BLaER1 (cell line): Measurements from ENCODE around the gene TMEM132C.

Source experiments
- H3K27ac ChIP-seq: shearing (Covaris generic); formaldehyde crosslinking; 2 replicates; pipeline ENCODE4 v1.8.1; 2022
- H3K27me3 ChIP-seq: shearing (Covaris generic); formaldehyde crosslinking; 2 replicates; pipeline ENCODE4 v1.8.1; 2022
- H3K36me3 ChIP-seq: shearing (Covaris generic); formaldehyde crosslinking; 2 replicates; pipeline ENCODE4 v1.8.1; 2022
- H3K4me1 ChIP-seq: shearing (Covaris generic); formaldehyde crosslinking; 2 replicates; pipeline ENCODE4 v1.8.1; 2022
- H3K4me2 ChIP-seq: shearing (Covaris generic); formaldehyde crosslinking; 2 replicates; pipeline ENCODE4 v1.8.1; 2022
- H3K4me3 ChIP-seq: shearing (Covaris generic); formaldehyde crosslinking; 2 replicates; pipeline ENCODE4 v1.8.1; 2022
- H3K9ac ChIP-seq: shearing (Covaris generic); formaldehyde crosslinking; 2 replicates; pipeline ENCODE4 v1.8.1; 2022
- H3K9me3 ChIP-seq: shearing (Covaris generic); formaldehyde crosslinking; 2 replicates; pipeline ENCODE4 v1.8.1; 2022
- H4K20me1 ChIP-seq: shearing (Covaris generic); formaldehyde crosslinking; 2 replicates; pipeline ENCODE4 v1.8.1; 2022
- Cebpa-rat ChIP-seq: shearing (Covaris generic); IDR thresholded peaks from 2 replicates; pipeline ENCODE4 v1.8.1; 2022

The TMEM132C gene

DNA sequence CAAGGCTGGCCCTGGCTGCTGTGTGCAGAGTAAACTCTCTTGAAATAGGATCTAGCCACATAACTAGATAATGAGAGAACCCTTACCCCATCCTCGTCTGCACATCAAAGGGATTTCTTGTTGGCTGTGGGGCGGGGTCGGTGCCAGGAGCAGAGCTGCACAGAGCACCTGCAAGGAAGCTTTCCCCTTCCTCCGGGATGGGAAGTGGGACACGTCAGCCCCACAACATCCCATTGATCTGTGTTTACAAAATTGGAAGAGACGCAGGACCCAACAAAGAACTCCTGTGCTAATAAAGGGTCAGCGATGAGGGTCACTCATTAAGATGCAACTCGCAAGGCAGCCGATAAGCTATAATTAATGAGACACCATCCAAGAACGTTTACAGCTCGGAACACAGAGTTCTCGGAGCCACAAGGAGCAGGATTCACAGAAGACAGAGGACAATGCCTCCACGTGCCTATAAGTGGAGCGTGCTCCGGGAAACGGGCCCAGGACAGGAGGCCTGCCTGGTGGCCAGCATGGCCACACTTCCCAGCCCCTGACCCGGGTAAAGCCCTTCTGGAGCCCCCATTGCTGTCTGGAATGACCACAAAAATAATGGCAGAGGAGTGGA is 385.3 kb downstream of the TMEM132C start:
- no peak overlapping the region for H3K4me3 ChIP-seq
- H3K9ac ChIP-seq: no peak overlapping the region
- H3K27me3 ChIP-seq: no peaks in the 10 kb centered on the region
- H3K9me3 ChIP-seq: peaks cover 8% of the 10 kb centered on the region
- no peak for TF ChIP-seq Cebpa-rat
- H3K4me1 ChIP-seq: peaks cover 7% of the 10 kb centered on the region
- no peak overlapping the region for H3K4me2 ChIP-seq
- no peaks in the 10 kb centered on the region for H4K20me1 ChIP-seq
- H3K27ac ChIP-seq: no peak overlapping the region
- no peaks in the 10 kb centered on the region for H3K36me3 ChIP-seq

DNA sequence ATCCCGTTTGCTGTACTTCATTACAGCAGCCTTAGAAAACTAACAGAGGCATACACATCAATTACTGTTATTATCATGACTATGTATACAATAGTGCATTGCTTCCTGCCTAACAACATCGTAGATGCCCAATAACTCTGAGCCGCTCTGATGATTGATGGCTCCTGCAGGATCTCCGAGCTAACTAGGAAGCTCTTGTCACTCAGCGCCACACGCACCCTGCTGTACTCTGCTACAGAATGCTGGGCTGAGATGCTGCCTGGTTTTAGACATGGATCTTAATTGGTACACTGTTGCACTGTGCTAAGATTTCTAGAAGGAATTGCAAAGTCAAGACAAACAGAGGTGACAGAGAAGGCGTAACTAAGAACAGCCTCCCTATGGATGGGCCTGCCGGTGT is 387.5 kb downstream of the TMEM132C start:
- Histone ChIP-seq H3K4me2 (no peak overlapping the region), H3K9ac (no peak overlapping the region), H3K4me1 (peaks cover 7% of the 10 kb centered on the region), H3K9me3 (peaks cover 13% of the 10 kb centered on the region; the same call in 1 of the 2 replicates), H4K20me1 (no peaks in the 10 kb centered on the region), H3K4me3 (no peak overlapping the region), H3K27me3 (no peaks in the 10 kb centered on the region), H3K27ac (no peak overlapping the region), H3K36me3 (no peaks in the 10 kb centered on the region)
- no peak for TF ChIP-seq Cebpa-rat

DNA sequence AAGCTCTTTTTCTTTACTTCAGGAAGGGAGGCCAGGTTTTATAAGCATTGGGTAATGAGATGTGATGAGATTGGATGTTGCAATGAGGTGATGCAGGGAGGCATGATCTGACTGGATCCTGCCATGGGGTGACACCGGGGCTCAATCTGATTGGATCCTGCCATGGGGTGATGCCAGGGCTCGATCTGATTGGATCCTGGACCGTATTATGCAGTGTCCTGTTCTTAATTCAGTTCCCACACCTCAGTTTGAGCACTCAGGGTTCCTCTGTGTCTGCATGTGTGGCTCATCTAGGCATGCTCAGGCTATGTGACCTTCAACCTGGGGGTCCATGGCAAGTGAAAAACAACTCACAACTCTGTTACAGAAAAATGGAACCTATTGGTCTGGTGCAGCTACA is 390.4 kb downstream of the TMEM132C start:
- no peak overlapping the region for H3K4me3 ChIP-seq
- H3K9me3 ChIP-seq: peaks cover 13% of the 10 kb centered on the region; the same call in 1 of the 2 replicates
- no peak for TF ChIP-seq Cebpa-rat
- H3K4me1 ChIP-seq: peaks cover 7% of the 10 kb centered on the region
- no peak overlapping the region for H3K4me2 ChIP-seq
- H3K36me3 ChIP-seq: no peaks in the 10 kb centered on the region
- no peaks in the 10 kb centered on the region for H4K20me1 ChIP-seq
- H3K9ac ChIP-seq: no peak overlapping the region
- no peaks in the 10 kb centered on the region for H3K27me3 ChIP-seq
- H3K27ac ChIP-seq: no peak overlapping the region

DNA sequence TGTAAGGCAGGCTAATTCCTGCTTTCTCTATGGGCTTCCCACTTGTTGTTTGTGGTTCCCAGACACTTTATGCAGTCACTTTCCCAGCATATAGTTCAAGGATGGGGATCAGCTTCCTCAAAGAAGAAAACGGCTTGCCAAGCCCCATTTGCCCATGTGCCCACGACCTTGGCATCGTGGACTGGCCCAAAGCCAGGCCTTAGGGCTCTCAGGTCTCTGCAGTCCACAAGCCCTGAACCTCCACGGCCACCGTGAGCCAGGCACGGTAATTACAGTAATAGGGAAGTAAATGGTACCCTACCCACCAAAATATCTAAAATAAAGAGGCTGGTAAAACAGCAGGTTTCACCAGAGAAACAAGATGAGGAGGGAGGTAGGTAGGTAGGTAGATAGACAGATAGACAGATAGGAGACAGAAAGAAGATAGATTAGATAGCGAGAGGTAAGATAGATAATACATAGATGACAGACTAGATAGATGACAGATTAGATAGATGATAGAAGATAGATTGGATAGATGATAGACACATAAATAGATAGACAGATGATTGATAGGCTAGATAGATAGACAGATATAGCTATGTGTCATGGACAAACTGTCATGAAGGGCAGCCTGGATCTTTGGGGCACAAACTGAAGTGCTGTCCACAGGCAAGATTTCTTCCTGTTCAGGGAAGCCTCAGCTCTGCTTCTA is 393.7 kb downstream of the TMEM132C start:
- H3K4me2 ChIP-seq: no peak overlapping the region
- no peaks in the 10 kb centered on the region for H3K36me3 ChIP-seq
- peaks cover 18% of the 10 kb centered on the region for H3K9me3 ChIP-seq
- no peaks in the 10 kb centered on the region for H3K27me3 ChIP-seq
- H3K27ac ChIP-seq: no peak overlapping the region
- H4K20me1 ChIP-seq: no peaks in the 10 kb centered on the region
- H3K9ac ChIP-seq: no peak overlapping the region
- H3K4me3 ChIP-seq: no peak overlapping the region
- no peak for TF ChIP-seq Cebpa-rat
- H3K4me1 ChIP-seq: peaks cover 13% of the 10 kb centered on the region

DNA sequence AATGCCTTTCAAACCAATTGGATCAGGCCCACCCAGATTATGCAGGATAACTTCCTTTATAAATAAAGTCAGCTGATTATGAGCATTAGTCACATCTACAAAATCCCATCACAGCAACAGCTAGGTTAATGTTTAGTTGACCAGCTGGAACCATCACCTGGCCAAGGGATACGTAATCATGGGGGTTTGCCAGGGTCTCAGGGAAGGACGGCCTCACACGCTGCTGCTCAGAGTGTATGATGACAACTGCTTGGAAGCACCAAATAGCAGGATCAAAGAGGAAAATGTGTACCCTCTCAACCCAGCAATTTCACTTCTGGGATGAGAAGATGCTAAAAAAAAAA is 394.2 kb downstream of the TMEM132C start:
- Histone ChIP-seq H3K4me3 (no peak overlapping the region), H3K9me3 (peaks cover 23% of the 10 kb centered on the region), H3K4me1 (peaks cover 13% of the 10 kb centered on the region), H3K9ac (no peak overlapping the region), H3K27me3 (no peaks in the 10 kb centered on the region), H3K36me3 (no peaks in the 10 kb centered on the region), H4K20me1 (no peaks in the 10 kb centered on the region), H3K4me2 (no peak overlapping the region), H3K27ac (no peak overlapping the region)
- no peak for TF ChIP-seq Cebpa-rat

DNA sequence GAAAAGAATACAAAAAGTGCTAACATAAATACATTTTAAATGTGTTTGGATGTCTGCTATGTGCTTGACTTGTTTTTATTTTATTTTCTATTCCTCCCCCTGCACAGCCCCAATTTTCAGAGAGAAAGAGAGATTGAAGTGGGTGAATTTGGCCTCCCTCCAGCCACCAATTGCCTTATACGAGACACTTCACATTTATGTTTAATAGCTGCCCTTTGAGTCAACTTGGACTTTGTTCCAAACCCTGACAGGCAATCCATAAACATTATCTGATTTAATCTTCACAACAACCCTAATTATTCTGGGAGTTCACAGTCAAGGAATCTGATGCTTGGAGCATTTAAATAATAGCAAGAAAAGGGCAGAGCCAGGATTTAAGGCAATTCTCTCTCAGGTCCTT is 395.1 kb downstream of the TMEM132C start:
- Histone ChIP-seq H3K27me3 (no peaks in the 10 kb centered on the region), H4K20me1 (no peaks in the 10 kb centered on the region), H3K4me3 (no peak overlapping the region), H3K27ac (no peak overlapping the region), H3K36me3 (no peaks in the 10 kb centered on the region), H3K4me1 (0 out of 2 replicates have a peak, but pooled peaks cover 6% of the 10 kb centered on the region), H3K4me2 (no peak overlapping the region), H3K9ac (no peak overlapping the region), H3K9me3 (peaks cover 24% of the 10 kb centered on the region)
- TF ChIP-seq Cebpa-rat: no peak

DNA sequence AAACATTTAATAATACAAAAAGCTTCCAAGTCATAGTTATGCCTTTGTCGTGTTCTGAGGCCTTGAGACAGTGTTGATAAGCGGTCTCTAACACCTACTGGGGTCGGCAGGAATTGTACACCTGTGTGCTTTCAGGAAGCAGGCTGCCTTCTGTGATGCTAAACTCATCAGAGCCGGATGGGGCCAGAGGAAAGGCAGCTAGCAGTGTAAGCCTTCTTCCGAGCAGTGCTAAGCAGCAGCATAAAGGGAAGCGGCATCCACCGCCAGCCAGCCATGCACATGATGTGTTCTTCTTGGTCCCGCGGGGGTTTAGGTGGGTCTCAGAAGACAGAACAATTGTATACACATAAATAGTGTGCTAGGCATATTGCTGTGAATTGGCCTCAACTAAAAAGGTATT is 397.5 kb downstream of the TMEM132C start:
- H3K9ac ChIP-seq: no peak overlapping the region
- no peaks in the 10 kb centered on the region for H3K27me3 ChIP-seq
- no peak for TF ChIP-seq Cebpa-rat
- H3K27ac ChIP-seq: no peak overlapping the region
- H3K4me3 ChIP-seq: no peak overlapping the region
- H3K9me3 ChIP-seq: peaks cover 14% of the 10 kb centered on the region
- H3K36me3 ChIP-seq: no peaks in the 10 kb centered on the region
- H3K4me1 ChIP-seq: 0 out of 2 replicates have a peak, but pooled peaks cover 6% of the 10 kb centered on the region
- no peaks in the 10 kb centered on the region for H4K20me1 ChIP-seq
- H3K4me2 ChIP-seq: no peak overlapping the region

DNA sequence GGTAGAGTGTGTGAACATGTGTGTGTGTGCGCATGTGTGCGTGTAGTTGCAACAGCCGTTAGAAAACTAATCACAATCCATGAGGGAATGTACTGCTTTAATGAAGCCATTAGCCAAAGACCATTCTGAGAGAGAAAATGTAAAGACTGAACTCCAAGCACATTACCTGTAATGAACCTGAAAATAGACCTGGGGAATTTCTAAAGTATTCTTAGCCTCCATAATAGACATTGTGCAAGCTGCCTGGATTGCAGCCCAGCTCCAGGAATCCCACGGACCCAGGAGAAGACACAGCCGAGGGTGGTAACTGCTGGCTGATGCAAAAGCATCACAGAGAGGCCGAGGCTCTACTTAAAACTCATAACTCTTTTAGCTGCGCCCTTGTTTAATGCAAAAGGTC is 400.2 kb downstream of the TMEM132C start:
- H3K27ac ChIP-seq: no peak overlapping the region
- no peak for TF ChIP-seq Cebpa-rat
- H3K36me3 ChIP-seq: no peaks in the 10 kb centered on the region
- no peaks in the 10 kb centered on the region for H3K27me3 ChIP-seq
- no peak overlapping the region for H3K4me3 ChIP-seq
- no peak overlapping the region for H3K9ac ChIP-seq
- H4K20me1 ChIP-seq: no peaks in the 10 kb centered on the region
- H3K4me1 ChIP-seq: peaks cover 12% of the 10 kb centered on the region; the same call in 1 of the 2 replicates
- peaks cover 30% of the 10 kb centered on the region for H3K9me3 ChIP-seq
- H3K4me2 ChIP-seq: no peak overlapping the region

DNA sequence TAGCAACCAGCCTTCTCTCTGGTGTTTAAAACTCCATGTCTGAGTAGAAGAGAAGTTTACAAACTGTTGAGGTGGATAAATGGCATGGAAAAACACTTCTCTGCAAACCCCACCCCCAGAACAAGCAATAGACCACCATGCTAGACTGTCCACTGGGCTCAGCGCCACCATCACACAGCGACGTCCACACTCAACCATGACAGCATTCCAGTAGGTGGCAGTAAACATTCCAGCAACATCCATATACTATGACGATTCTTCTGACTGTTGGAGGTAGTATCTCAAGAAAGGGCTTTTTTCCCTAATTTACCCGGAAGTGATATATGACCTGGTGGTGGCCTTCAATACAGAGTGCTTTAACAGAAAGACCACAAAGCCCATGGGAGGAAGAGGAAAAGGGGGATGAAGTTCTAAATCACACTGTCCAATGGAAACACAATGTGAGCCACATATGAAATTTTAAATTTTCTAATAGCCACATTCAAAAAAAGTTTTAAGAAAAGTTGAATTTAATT is 404.6 kb downstream of the TMEM132C start:
- no peaks in the 10 kb centered on the region for H3K36me3 ChIP-seq
- H3K4me2 ChIP-seq: no peak overlapping the region
- H3K27ac ChIP-seq: no peak overlapping the region
- TF ChIP-seq Cebpa-rat: no peak
- H3K4me3 ChIP-seq: no peak overlapping the region
- peaks cover 17% of the 10 kb centered on the region for H3K9me3 ChIP-seq
- H3K4me1 ChIP-seq: peaks cover 5% of the 10 kb centered on the region; the same call in 1 of the 2 replicates
- H3K27me3 ChIP-seq: no peaks in the 10 kb centered on the region
- no peaks in the 10 kb centered on the region for H4K20me1 ChIP-seq
- no peak overlapping the region for H3K9ac ChIP-seq

DNA sequence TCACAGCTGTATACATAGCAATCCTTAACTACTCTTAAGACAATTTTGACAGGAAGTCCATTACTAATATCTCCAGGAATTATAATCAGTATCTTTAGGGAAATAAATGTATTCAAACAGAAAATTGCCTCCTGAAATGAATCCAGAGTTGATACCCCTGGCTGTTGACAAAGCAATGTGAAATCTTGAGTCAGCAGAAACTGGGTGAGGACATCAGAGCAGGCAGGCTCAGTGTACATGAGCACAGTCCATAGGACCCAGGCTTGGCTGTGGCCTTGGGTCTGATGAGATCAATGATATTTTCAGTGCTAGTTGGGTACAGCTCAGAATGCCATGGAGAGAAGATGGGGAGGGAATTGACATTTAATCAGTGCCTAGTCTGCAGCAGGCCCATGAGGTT is 405.5 kb downstream of the TMEM132C start:
- H3K4me2 ChIP-seq: no peak overlapping the region
- no peak overlapping the region for H3K27ac ChIP-seq
- H3K4me3 ChIP-seq: no peak overlapping the region
- H3K36me3 ChIP-seq: no peaks in the 10 kb centered on the region
- no peak overlapping the region for H3K9ac ChIP-seq
- H3K9me3 ChIP-seq: peaks cover 17% of the 10 kb centered on the region
- H3K27me3 ChIP-seq: no peaks in the 10 kb centered on the region
- TF ChIP-seq Cebpa-rat: no peak
- H3K4me1 ChIP-seq: peaks cover 5% of the 10 kb centered on the region; the same call in 1 of the 2 replicates
- H4K20me1 ChIP-seq: no peaks in the 10 kb centered on the region
